HG03025 (cell line): ENCODE measurements around the gene A4GALT.

ENCODE experiments used
- ATAC-seq: cut with Tn5 transposase; IDR thresholded peaks from one replicate; pipeline ENCODE4 v1.9.1; 2021; ENCODE audit warnings: mild to moderate bottlenecking, moderate library complexity; ENCODE audit not compliant: unreplicated experiment, low FRiP score

The A4GALT gene

GRCh38 chr22:42653999-42654398, 66.7 kb downstream of the A4GALT start:
- no peak for ATAC-seq

GRCh38 chr22:42651134-42651533, 69.5 kb downstream of the A4GALT start:
- ATAC-seq, result no peak

GRCh38 chr22:42649246-42650099, 71.2 kb downstream of the A4GALT start, which contains the start of gene CYB5R3:
CYB5R3 (minus strand) TSS chr22:42649392; CDS start chr22:42649315, 77 bp downstream.
- peak; percentile 37 for ATAC-seq

GRCh38 chr22:42648368-42649245, 72.1 kb downstream of the A4GALT start:
- ATAC-seq, result peak; percentile 39

DNA sequence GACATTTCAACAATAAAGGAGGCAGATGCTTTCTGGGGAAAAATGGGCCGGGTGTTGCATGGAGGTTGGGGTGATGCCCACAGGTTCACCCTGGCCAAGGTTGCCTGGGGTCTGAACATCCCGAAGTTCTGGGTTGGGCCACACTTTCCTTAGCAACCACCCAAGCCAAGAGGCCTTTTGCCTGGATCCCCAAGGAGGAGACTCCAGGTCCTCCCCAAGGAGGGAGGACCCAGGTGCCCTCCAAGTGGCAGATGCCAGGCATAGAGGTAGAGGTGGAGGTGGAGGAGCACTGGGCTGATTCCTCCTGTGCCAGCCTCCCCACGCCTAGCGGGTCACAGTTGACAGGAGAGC, 72.7 kb downstream of the A4GALT start:
- no peak for ATAC-seq

- ATAC-seq, result no peak
Observed at GRCh38 chr22:42646569-42647525, 73.8 kb downstream of the A4GALT start.

- no peak for ATAC-seq
Observed at GRCh38 chr22:42645938-42646568, 74.6 kb downstream of the A4GALT start.

- ATAC-seq, result no peak
Observed at GRCh38 chr22:42645341-42645937, 75.2 kb downstream of the A4GALT start.

DNA sequence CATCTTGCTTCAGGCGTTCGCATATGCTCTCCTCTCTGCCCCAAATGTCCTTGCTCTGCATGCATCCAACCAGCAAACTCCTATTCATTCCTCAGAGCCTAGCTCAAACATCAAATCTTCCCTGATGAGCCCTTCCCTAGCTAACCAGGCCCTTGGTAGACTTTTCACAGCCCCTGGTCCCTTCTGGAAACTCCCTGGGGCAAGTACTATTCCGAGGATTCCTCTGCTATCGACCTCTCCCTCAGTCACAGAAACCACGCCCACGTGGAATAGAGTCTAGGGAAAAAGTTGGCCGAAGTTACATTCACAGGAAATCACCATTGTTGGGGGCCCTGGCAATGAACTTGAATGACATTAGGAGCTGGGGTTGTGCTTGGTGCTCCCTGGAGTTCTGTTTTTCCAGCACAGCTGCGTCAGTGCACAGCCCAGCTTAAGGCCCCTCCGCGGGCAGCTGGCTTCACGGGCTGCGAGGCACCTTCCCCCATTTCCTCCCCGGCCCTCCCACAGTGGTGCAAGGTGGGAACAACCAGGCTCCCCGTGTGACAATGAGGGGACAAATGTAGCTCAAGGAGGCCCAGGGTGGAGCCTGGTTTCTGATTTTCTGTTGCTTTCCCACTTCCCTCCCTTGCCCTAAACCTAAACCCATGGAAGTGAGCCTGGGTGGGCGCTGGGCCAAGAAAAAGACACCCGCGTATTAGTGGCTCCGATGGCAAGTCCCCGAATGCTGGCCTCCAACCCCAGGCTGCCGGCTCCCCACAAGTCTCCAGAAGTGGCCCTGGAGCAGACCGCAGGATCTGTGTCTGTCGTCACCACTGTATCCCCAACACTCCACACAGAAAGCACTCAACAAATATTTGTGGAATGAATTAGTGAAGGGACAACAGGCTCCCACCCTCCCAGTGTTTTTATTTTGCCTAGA, 76.0 kb downstream of the A4GALT start:
- ATAC-seq, result no peak

GRCh38 chr22:42643634-42644421, 76.8 kb downstream of the A4GALT start:
- ATAC-seq, result no peak

- no peak for ATAC-seq
Observed at GRCh38 chr22:42642806-42643633, 77.7 kb downstream of the A4GALT start.
